ENCODE measurements around the gene KRT76.

GRCh38 chr12:52759695-52760094, 17.4 kb downstream of the KRT76 start:
- no peak for TF ChIP-seq CTCF (IDR thresholded peaks at IDR 0.05)
- TF ChIP-seq POLR2A (IDR thresholded peaks at IDR 0.05), result no peak

Measured in testis (tissue), 2 donors.